Common myeloid progenitor, CD34-positive (primary cell): ENCODE measurements around the gene IL1R2.

Experiments
- CTCF ChIA-PET: fragments of 350-600 bp; sonication (Branson Sonifier 250); formaldehyde crosslinking; loops from one replicate; lab custom pipeline; 2021; ENCODE audit warnings: antibody characterized with exemption; lab: Charles Lee
- POLR2A ChIA-PET: fragments of 350-600 bp; sonication (Branson Sonifier 250); formaldehyde crosslinking; loops from one replicate; lab custom pipeline; 2021; ENCODE audit warnings: antibody characterized with exemption; lab: Charles Lee
- DNase-seq, 3 donors: peaks; one replicate each; pipeline versions ENCODE4 v3.0.0 to v3.0.0-alpha.2; 2013
- H3K27ac ChIP-seq, 2 experiments: 1 replicate in 1 of 2; 2 replicates in 1 of 2; pipeline ENCODE4 v1.7.0; 2013; ENCODE audit warnings: inconsistent platforms in 2 of 2, low read length in 2 of 2, mild to moderate bottlenecking in 2 of 2, low read depth in 1 of 2, moderate library complexity in 1 of 2; ENCODE audit not compliant: severe bottlenecking in 2 of 2, insufficient read depth in 1 of 2, poor library complexity in 1 of 2
- H3K27me3 ChIP-seq, 5 experiments: replicated peaks in 2 of 5; 1 replicate in 3 of 5; 2 replicates in 2 of 5; pipeline versions ENCODE4 v1.6.1 to v1.7.0; 2013; ENCODE audit warnings: low read length in 4 of 5, mild to moderate bottlenecking in 2 of 5, moderate library complexity in 2 of 5, inconsistent platforms in 1 of 5; ENCODE audit not compliant: insufficient read depth in 5 of 5, control insufficient read depth in 4 of 5
- H3K36me3 ChIP-seq, 4 experiments: 1 replicate in 2 of 4; 2 replicates in 2 of 4; pipeline versions ENCODE4 v1.6.1 to v1.7.0; 2013; ENCODE audit warnings: low read length in 3 of 4, control low read depth in 1 of 4, mild to moderate bottlenecking in 1 of 4; ENCODE audit not compliant: control insufficient read depth in 4 of 4, insufficient read depth in 4 of 4
- H3K4me1 ChIP-seq, 4 experiments: 1 replicate in 3 of 4; 2 replicates in 1 of 4; pipeline versions ENCODE4 v1.6.1 to v1.7.1; 2013; ENCODE audit warnings: low read length in 3 of 4, mild to moderate bottlenecking in 3 of 4, control low read depth in 1 of 4, inconsistent platforms in 1 of 4, moderate library complexity in 1 of 4; ENCODE audit not compliant: control insufficient read depth in 4 of 4, insufficient read depth in 4 of 4; ENCODE audit errors: control extremely low read depth in 1 of 4
- H3K4me3 ChIP-seq, 7 experiments: 1 replicate in 4 of 7; 2 replicates in 3 of 7; pipeline versions ENCODE4 v1.5.1 to v1.7.0; 2013; ENCODE audit warnings: mild to moderate bottlenecking in 7 of 7, low read length in 6 of 7, moderate library complexity in 6 of 7, inconsistent platforms in 2 of 7, low read depth in 2 of 7, control low read depth in 1 of 7; ENCODE audit not compliant: insufficient read depth in 4 of 7, control insufficient read depth in 1 of 7; ENCODE audit errors: extremely low read depth in 1 of 7
- H3K9me3 ChIP-seq, 5 experiments: 1 replicate in 4 of 5; 2 replicates in 1 of 5; pipeline versions ENCODE4 v1.6.1 to v1.7.1; 2013; ENCODE audit warnings: low read length in 4 of 5, mild to moderate bottlenecking in 2 of 5, inconsistent platforms in 1 of 5, low read depth in 1 of 5, moderate library complexity in 1 of 5; ENCODE audit not compliant: control insufficient read depth in 4 of 5, insufficient read depth in 2 of 5; ENCODE audit errors: control extremely low read depth in 1 of 5
- WGBS: methylation state at CpG from one replicate; pipeline ENCODE4 v1.1.5; 2013; ENCODE audit not compliant: insufficient coverage; 5-methylcytosine and 5-hydroxymethylcytosine counted together

The IL1R2 gene

DNA sequence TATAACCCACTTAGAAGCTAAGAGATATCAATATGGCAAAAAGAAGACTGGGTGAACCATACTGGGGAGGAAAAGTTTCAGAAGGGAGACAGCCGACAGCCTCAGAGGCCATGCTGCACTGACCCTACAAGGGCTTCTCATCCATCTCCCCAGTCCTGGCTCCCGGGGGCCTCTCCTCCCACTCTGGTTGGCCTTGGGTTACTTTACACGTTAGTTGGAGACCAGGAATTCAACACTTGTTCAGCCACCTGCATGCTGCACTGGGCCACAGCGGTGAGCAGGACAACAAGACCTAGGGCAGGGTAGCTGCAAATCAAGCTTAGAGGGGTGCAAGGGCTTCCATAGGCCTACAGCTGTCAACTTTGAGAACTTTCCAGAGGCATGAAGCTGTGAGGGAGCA lies 28.6 kb upstream of the IL1R2 start:
- H3K36me3 ChIP-seq, result no peaks in the 10 kb centered on the region
- ChIA-PET POLR2A (no interaction called here), CTCF (interaction anchor here (1.8 kb wide), 1 partner anchor 8 kb away, joined by 4 read pairs; no protein-coding TSS in a partner anchor)
- H3K4me1 ChIP-seq, result peaks cover 0 to 3% (median 0%) of the 10 kb centered on the region in 4 experiments
- no peaks in the 10 kb centered on the region for H3K27me3 ChIP-seq
- H3K9me3 ChIP-seq, result no peaks in the 10 kb centered on the region
- 93% methylated on average over 4 of the region's 4 CpGs for WGBS
- no peak for DNase-seq
- no peak overlapping the region for H3K4me3 ChIP-seq
- H3K27ac ChIP-seq, result no peak overlapping the region

DNA sequence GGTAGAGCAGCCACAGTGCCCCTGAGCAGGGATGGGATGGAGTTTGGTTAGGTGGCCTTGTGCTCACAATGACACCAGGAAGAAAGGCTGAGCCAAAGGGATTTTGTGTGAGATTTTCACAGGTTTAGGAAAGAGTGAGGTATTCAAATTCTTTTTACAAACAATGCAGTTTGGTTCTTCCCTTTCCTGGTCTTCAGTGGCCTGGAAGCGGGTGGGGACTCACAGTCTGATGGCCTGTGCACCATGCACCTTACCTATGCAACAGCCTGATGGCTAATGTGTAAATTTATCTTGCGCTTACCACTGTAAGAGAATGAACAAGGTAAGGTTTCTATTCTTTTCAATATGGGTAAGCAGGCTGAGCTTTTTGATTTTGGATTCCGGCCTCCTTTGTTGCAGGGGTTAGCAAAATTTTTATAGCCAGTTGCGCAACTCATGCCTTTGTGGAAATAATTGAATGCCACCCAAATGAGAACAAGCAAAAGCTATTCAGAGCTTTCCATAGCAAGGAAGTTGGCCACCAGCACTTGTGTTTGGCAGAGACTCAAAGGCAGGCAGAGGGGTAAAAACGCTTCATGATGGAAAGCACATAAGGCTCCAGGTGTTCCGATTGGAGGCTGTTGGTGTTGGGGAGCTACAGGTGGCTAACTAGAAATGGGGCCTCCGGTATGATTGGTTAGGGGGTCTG lies 23.8 kb upstream of the IL1R2 start:
- WGBS, result 96% methylated on average over 7 of the region's 7 CpGs
- no peak overlapping the region for H3K4me3 ChIP-seq

DNA sequence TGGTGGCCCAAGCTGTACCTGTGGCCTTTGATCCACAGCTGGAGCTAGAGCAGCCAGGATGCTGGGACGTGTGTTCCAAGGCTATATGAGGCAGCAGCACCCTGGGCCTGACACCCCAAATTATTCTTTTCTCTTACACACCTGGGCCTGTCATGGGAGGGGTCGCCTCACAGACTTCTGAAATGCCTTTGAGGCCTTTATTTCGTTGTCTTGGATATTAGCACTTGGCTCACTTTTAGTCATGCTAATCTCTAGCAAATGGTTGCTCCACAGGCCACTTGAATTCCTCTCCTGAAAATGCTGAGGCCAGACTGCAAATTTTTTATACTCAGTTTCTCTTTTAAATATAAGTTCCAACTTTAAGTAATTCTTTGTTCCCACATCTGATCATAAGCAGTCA lies 22.0 kb upstream of the IL1R2 start:
- WGBS, result 93% methylated on average over 3 of the region's 3 CpGs
- Histone ChIP-seq H3K36me3 (no peaks in the 10 kb centered on the region), H3K27ac (no peak overlapping the region), H3K27me3 (peaks cover 0 to 3% (median 0%) of the 10 kb centered on the region in 5 experiments), H3K4me1 (peaks cover 0 to 3% (median 0%) of the 10 kb centered on the region in 4 experiments), H3K9me3 (peaks cover 0 to 15% (median 2%) of the 10 kb centered on the region in 5 experiments), H3K4me3 (no peak overlapping the region)
- ChIA-PET POLR2A (no interaction called here), CTCF (no interaction called here)
- no peak for DNase-seq

More for the DNA sequence above, 23.8 kb upstream of the IL1R2 start:
- DNase-seq, result no peak
- Histone ChIP-seq H3K9me3 (peaks cover 0 to 7% (median 2%) of the 10 kb centered on the region in 5 experiments), H3K4me1 (peaks cover 0 to 3% (median 0%) of the 10 kb centered on the region in 4 experiments), H3K27ac (no peak overlapping the region), H3K27me3 (peaks cover 0 to 3% (median 0%) of the 10 kb centered on the region in 5 experiments), H3K36me3 (no peaks in the 10 kb centered on the region)
- POLR2A ChIA-PET, result interaction anchor here (0.6 kb wide), 1 partner anchor 23 kb away, joined by 3 read pairs; no protein-coding TSS in a partner anchor
- CTCF ChIA-PET, result no interaction called here

DNA sequence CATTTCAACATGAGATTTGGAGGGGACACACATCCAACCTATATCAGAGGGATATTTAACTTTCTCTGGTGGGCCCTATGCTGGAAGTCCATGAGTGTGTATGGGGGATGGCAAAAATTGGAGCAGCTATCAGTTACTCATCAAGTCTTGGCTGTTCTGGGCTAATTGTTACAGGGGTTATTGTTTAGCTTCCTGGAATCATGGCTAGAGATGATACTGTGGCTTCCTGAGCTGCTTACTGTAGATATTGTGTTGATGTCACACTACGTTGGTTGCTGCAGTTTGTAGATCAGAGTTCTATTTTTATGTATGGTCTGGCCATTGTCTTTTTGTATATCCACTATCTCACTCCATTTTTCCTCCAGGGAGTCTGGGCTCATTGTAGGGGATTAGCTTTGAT lies 20.9 kb upstream of the IL1R2 start:
- Histone ChIP-seq H3K36me3 (no peaks in the 10 kb centered on the region), H3K4me1 (peaks cover 0 to 3% (median 0%) of the 10 kb centered on the region in 4 experiments), H3K27me3 (peaks cover 0 to 3% (median 0%) of the 10 kb centered on the region in 5 experiments), H3K4me3 (no peak overlapping the region), H3K27ac (no peak overlapping the region), H3K9me3 (peaks cover 0 to 15% (median 2%) of the 10 kb centered on the region in 5 experiments)
- ChIA-PET CTCF (no interaction called here), POLR2A (no interaction called here)
- no peak for DNase-seq
- WGBS, result no CpG with 5 or more reads among the region's 1 CpG

DNA sequence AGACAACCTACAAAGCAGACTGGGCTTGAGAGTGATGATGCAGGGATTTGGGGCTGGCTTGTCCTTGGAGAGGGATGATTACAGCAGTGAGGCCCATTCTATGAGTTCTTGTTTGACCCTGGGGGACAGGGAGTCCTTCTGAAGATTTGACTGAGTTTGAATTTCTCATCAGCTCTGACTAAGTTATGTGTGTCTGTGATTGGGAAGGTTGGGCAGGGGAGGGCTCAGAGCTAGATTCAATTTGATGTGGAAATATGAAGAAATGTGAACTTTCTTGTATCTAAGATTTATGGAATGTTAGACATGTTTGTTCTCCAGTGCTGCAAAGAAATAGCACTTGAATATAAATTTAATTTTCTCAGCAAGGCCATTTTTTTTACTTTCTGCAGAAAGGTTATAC lies 19.9 kb upstream of the IL1R2 start:
- H3K27ac ChIP-seq, result no peak overlapping the region
- H3K4me1 ChIP-seq, result peaks cover 0 to 3% (median 0%) of the 10 kb centered on the region in 4 experiments
- H3K27me3 ChIP-seq, result peaks cover 0 to 3% (median 0%) of the 10 kb centered on the region in 5 experiments
- H3K36me3 ChIP-seq, result no peaks in the 10 kb centered on the region
- POLR2A ChIA-PET, result no interaction called here
- H3K9me3 ChIP-seq, result peaks cover 0 to 15% (median 2%) of the 10 kb centered on the region in 5 experiments
- CTCF ChIA-PET, result no interaction called here
- no peak for DNase-seq
- H3K4me3 ChIP-seq, result no peak overlapping the region

DNA sequence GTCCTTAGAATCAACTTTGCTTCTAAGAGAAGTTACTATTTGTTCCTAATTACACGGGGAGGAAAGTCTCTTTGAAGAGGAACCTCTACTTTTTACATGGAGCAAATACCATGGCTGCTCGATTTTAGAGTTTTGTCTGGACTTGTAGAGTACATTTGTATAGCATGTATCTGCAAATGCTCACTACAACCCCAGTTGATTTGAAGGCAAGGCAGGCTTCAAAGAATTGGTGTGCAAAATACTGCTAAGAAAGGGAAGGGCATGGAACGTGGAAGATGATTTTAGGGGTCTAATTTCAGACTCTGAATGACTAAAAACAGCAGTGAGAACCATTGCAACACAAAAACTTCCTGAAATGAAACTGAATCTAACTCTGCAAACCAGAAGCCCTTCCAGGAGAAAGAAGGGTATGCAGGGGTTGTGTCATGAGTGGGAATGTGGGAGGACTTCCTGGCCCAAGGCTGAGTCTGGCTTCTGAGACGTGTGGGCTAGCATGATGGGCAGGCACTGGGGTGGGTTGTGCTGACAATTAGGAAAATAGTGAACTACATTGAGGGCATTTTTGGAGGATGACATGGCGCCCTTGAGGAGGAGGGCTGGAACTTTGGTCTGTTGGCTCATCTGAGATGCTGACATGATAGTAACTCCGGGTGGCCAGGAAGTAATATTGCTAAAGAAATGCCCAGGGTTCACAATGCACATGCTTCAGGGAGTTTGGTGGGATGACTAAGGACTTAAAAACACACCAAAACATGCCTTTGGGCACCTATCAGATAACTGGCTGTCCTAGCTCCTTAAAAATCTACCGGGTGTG lies 18.9 kb upstream of the IL1R2 start:
- peaks cover 0 to under 1% (median 0%) of the 10 kb centered on the region in 4 experiments for H3K4me1 ChIP-seq
- no peak for DNase-seq

More for the DNA sequence above, 18.9 kb upstream of the IL1R2 start:
- H3K4me3 ChIP-seq, result no peak overlapping the region
- no peaks in the 10 kb centered on the region for H3K36me3 ChIP-seq
- ChIA-PET CTCF (no interaction called here), POLR2A (no interaction called here)
- H3K9me3 ChIP-seq, result peaks cover 0 to 15% (median 2%) of the 10 kb centered on the region in 5 experiments
- no peak overlapping the region for H3K27ac ChIP-seq
- WGBS, result 83% methylated on average over 6 of the region's 7 CpGs
- peaks cover 0 to 3% (median 0%) of the 10 kb centered on the region in 5 experiments for H3K27me3 ChIP-seq
